Measurements from ENCODE around the gene SPIRE1.
"Not testable (repeated sequence)": the region's sequence is repeated elsewhere in the genome, so short reads cannot be mapped to it uniquely, and the experiment has no call there.

SPIRE1 gene

GRCh38 chr18:12411456-12411855, 246.5 kb downstream of the SPIRE1 start:
- DNase-seq (ENCODE audit: low spot score), result no peak

DNA sequence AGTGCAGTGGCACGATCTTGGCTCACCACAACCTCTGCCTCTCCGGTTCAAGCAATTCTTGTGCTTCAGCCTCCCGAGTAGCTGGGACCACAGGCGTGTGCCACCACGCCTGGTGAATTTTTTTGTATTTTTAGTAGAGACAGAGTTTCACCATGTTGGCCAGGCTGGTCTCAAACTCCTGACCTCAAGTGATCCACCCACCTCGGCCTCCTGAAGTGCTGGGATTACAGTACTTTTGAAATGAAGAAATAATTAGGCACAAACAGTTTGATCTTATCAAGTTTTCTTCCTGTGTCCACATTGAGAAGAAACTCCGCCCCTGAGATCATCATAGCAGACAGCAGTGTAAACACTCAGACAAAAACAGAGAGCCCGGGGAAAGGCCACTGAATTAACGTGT, 247.2 kb downstream of the SPIRE1 start:
- DNase-seq (ENCODE audit: low spot score), result not testable (repeated sequence)

- no peak for DNase-seq (ENCODE audit: low spot score)
Observed at GRCh38 chr18:12410081-12410481, 247.8 kb downstream of the SPIRE1 start.

GRCh38 chr18:12409469-12409868, 248.4 kb downstream of the SPIRE1 start:
- no peak for DNase-seq (ENCODE audit: low spot score)

DNA sequence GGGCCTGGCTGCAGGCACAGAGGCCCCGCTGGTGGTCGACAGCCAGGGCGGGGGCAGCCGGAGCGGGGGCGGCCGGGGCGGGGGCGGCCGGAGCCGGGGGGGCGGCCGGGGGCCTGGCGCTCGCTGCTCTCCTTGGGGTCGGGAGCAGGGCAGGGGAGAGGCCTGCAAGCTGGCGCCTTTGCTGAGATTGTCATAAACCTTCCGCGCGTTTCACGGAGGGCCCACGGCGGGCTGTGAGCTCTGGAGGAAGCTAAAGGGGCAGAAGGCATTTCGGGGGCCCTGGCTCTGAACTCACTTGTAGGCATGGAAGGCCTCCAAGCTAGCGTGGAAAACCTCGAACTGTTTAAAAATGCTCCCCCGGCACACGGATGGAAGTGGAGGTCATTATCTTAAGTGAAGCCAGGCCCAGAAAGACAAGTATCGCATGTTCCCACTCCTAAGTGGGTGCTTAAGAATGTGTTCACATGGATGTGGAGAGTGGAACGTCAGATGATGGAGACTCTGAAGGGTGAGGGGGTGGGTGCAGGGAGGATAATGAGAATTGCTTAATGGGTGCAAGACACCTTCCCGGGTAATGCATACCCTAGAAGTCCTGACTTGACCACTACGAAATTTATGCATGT, 249.5 kb downstream of the SPIRE1 start:
- no peak for DNase-seq (ENCODE audit: low spot score)

DNA sequence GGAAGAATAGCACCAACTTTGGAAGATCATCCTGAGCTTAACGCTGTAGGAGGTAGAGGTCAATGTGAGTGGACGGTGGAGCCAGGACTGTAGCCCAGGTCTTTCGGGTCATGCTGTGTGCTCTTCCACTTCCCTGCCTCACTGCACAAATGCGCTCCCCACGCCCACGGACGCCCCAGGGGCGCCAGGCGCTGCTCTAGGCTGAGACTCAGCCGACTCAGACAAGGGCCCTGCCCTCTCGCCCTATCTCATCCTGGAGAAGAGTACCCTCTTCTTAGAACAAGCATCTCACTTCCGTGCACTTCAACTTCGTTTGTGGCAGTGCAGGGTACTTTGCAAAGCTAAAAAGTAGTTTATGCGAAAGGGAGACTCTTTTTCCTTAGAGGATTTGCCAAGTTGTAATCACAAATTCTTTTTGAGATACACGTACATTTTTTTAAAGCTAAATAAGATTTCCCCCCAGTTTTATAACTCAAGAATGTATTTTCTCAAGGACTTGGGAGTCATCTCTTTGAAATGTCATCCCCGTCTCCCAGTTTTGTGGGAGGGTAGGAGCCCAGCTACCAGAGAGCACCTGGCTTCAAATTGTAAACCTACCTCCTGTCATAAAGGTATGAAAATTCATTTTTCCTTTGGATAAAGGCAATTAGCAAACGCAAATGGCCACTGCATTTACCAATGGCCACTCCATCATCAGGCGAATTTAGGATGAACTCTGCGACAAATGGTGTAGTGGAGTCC, 251.4 kb downstream of the SPIRE1 start:
- no peak for DNase-seq (ENCODE audit: low spot score)

DNA sequence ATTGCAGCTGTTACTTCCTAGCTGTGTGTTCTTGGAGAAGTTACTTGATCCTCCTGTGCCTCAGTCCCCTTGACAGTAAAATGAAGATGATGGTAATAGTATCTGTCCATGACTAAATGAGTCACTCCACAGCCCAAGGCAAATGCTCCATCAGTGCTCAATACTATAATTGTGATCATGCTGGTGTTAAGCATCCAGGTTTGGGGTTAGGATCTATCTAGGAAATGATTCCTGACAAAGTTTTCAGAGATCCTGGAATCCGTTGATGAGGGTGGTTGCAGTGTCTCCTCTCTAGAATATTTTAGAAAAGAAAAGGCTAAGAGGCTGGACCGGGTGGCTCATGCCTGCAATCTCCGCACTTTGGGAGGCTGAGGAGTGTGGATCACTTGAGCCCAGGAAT, 252.8 kb downstream of the SPIRE1 start:
- no peak for DNase-seq (ENCODE audit: low spot score)

- DNase-seq (ENCODE audit: low spot score), result no peak
Observed at GRCh38 chr18:12403601-12404506, 254.1 kb downstream of the SPIRE1 start.

DNA sequence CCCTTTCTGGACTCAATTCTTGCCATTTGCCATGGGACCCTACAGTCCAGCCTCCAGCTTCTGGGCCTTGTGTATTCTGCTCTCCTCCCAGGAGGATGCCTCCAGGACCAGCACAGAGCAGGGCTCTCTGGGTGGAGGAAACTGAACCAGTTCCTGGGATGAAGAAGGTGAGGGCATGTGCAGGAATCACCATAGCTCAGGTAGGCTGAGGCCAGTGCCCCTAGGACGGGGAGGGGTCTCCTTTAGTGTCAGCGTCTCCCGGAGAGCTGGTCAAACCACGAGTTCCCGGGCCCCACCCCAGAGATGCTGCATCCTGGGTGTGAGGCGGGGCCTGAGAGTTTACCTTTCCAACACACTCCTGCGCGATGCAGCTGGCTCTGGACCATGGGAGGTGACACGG, 256.0 kb downstream of the SPIRE1 start:
- DNase-seq (ENCODE audit: low spot score), result no peak

DNA sequence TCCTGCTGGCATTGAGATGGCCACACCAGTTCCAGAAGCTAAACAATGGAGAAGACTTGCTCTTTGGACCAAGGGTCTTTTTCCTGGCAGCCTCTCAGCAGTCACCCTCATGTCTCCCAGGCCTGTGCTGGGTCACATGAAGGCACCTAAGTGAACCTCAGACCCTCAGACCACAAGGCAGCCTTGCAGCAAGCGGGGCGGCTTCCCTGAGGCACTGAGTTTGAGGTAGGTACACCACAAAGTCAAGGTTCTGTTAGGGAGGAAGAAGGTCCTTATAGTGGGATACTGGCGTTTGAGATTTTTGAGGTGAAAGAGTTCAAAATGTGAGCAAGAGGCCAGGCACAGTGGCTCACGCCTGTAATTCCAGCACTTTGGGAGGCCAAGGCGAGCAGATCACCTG, 258.7 kb downstream of the SPIRE1 start:
- DNase-seq (ENCODE audit: low spot score), result no peak

GRCh38 chr18:12398625-12399024, 259.3 kb downstream of the SPIRE1 start:
- no peak for DNase-seq (ENCODE audit: low spot score)

DNA sequence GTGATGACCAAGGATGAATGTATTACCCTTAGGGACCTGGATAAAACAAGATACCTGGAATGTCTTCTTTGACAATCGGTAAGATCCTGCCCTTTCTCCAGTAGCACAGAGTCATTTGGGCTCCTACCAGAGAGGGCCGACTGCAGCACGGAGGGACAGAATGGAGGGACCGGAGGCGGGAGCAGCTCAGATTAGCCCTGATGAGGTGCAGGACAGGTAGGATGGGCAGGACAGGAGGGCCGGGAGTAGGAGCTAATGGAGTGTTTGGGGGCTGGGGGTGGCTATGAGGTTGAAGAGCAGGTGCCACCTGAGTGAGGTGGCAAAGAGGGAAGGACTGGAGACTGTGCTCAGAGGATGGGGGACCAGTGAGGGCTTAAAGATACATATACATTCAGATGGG, 260.1 kb downstream of the SPIRE1 start:
- no peak for DNase-seq (ENCODE audit: low spot score)

DNA sequence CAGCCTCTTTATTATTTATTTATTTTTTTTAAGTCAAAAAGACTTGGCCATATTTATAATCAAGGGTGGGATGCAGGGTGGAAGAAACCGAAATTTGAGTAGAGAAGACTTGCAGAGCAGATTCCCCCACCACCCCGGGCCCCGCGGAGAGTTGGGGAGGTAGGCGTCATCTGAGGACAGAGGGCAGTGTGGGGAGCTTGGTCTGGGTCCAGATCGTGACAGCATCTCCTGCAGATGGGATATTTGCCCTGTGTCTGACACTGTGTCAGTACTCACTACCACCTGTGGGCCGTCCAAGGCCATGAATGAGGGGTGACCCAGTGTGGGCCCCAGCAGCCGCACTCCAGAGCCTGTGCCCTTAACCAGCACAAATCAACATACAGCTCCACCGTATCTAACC, 260.7 kb downstream of the SPIRE1 start:
- DNase-seq (ENCODE audit: low spot score), result no peak
